ENCODE measurements around the gene HIF3A. TPM values are rescaled to one million over a fixed set of nuclear protein-coding genes. Genes with fewer than 3 reads are reported as not detected.

HIF3A gene
- total RNA-seq, 1 donor from 2014 or later: 6.7 TPM

- no peak overlapping the region for H3K27ac ChIP-seq
- H3K27me3 ChIP-seq: no peaks in the 10 kb centered on the region
- peaks cover 83% of the 10 kb centered on the region for H4K20me1 ChIP-seq (ENCODE audit: low read depth)
- Mint-ChIP-seq H3K4me3 (no peak overlapping the region), H3K27me3 (ENCODE audit: insufficient read depth, low read depth) (peaks cover 6% of the 10 kb centered on the region), H3K27ac (no peak overlapping the region), H3K4me1 (peaks cover 20% of the 10 kb centered on the region), H3K36me3 (peaks cover 16% of the 10 kb centered on the region), H3K9me3 (no peaks in the 10 kb centered on the region)
- H3K9me3 ChIP-seq (ENCODE audit: low read depth): no peaks in the 10 kb centered on the region
- no peak overlapping the region for H2AFZ ChIP-seq (replicated peaks)
- no peak overlapping the region for H3K4me2 ChIP-seq
- H3K9ac ChIP-seq: no peak overlapping the region
- no peak for TF ChIP-seq EZH2phosphoT487 (IDR thresholded peaks at IDR 0.05)
- no peak for TF ChIP-seq CTCF (IDR thresholded peaks at IDR 0.05)
- no peak for TF ChIP-seq EZH2 (IDR thresholded peaks at IDR 0.05)
- no peak for DNase-seq (ENCODE audit: low spot score)
- H3F3A ChIP-seq (ENCODE audit: low read depth): no peaks in the 10 kb centered on the region
- H3K4me1 ChIP-seq: no peaks in the 10 kb centered on the region
- H3K36me3 ChIP-seq: no peaks in the 10 kb centered on the region
- H3K79me2 ChIP-seq (ENCODE audit: low read depth): peaks cover 63% of the 10 kb centered on the region
- H3K4me3 ChIP-seq: no peak overlapping the region
Measured at GRCh38 chr19:46353730-46354528, 57.1 kb downstream of the HIF3A start.

GRCh38 chr19:46355234-46356148, 58.6 kb downstream of the HIF3A start:
- H3K9me3 Mint-ChIP-seq: no peaks in the 10 kb centered on the region
- no peak overlapping the region for H3K27ac Mint-ChIP-seq

More at GRCh38 chr19:46355234-46356148, 58.6 kb downstream of the HIF3A start:
- no peak overlapping the region for H3K9ac ChIP-seq
- no peak overlapping the region for H3K4me2 ChIP-seq
- no peaks in the 10 kb centered on the region for H3K9me3 ChIP-seq (ENCODE audit: low read depth)
- TF ChIP-seq EZH2 (IDR thresholded peaks at IDR 0.05) (no peak), CTCF (IDR thresholded peaks at IDR 0.05) (no peak), EZH2phosphoT487 (IDR thresholded peaks at IDR 0.05) (no peak)
- no peaks in the 10 kb centered on the region for H3K36me3 ChIP-seq
- Mint-ChIP-seq H3K36me3 (peaks cover 13% of the 10 kb centered on the region), H3K4me3 (no peak overlapping the region), H3K4me1 (peaks cover 9% of the 10 kb centered on the region), H3K27me3 (ENCODE audit: insufficient read depth, low read depth) (peaks cover 4% of the 10 kb centered on the region)
- H3K27me3 ChIP-seq: no peaks in the 10 kb centered on the region
- H4K20me1 ChIP-seq (ENCODE audit: low read depth): peaks cover 73% of the 10 kb centered on the region
- peaks cover 55% of the 10 kb centered on the region for H3K79me2 ChIP-seq (ENCODE audit: low read depth)
- no peak overlapping the region for H3K27ac ChIP-seq
- no peak overlapping the region for H3K4me3 ChIP-seq
- H3K4me1 ChIP-seq: no peaks in the 10 kb centered on the region
- H2AFZ ChIP-seq (replicated peaks): no peak overlapping the region
- no peak for DNase-seq (ENCODE audit: low spot score)
- no peaks in the 10 kb centered on the region for H3F3A ChIP-seq (ENCODE audit: low read depth)

Data from neural progenitor cell (in vitro differentiated cells).